Fibroblast of skin of left biceps (primary cell): ENCODE measurements around the gene DOCK9.
"Not testable (repeated sequence)": the region's sequence is repeated elsewhere in the genome, so short reads cannot be mapped to it uniquely, and the experiment has no call there.

ENCODE experiments used
- DNase-seq, 2 experiments: peaks; one replicate each; pipeline ENCODE4 v3.0.0-alpha.2; 2013; ENCODE audit warnings: low read depth in 2 of 2

Gene DOCK9

DNA sequence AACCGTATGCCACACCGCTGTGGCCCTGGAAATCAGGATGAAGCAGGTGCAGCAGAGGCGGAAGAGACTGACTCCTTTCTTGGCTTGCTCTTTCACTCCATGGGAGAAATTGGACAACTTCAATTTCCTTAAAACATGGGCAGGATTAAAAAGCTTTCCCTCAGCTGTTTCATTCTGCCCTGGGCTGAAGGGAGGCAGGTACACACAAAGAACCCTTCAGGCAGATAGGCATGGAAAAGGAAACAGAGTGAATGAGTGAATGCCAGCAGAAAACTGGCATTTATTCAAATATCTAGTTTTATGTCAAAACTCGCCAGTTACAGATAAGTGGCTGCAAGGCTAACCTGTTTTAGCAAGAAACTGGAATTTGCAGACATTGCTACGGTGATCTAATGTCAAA, 154.4 kb downstream of the DOCK9 start:
- no peak for DNase-seq

DNA sequence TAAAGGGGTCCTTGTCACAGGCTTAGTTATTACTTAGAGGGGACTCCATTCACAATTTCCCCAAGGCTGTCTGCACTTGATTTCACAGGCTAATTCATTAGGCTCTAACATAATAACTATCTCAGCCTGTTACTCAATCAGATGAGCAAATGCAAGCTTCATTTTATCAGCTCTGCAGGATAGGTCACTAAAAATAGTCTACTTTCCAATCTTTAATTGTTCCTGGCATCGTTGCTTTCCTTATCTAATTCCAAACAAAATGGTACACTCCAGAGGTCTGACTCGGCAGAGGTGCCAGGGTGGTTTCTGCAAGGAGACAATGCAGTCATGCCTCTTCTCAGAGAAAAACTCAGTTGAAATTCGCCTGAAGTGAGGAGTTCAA, 155.6 kb downstream of the DOCK9 start:
- DNase-seq, result no peak

DNA sequence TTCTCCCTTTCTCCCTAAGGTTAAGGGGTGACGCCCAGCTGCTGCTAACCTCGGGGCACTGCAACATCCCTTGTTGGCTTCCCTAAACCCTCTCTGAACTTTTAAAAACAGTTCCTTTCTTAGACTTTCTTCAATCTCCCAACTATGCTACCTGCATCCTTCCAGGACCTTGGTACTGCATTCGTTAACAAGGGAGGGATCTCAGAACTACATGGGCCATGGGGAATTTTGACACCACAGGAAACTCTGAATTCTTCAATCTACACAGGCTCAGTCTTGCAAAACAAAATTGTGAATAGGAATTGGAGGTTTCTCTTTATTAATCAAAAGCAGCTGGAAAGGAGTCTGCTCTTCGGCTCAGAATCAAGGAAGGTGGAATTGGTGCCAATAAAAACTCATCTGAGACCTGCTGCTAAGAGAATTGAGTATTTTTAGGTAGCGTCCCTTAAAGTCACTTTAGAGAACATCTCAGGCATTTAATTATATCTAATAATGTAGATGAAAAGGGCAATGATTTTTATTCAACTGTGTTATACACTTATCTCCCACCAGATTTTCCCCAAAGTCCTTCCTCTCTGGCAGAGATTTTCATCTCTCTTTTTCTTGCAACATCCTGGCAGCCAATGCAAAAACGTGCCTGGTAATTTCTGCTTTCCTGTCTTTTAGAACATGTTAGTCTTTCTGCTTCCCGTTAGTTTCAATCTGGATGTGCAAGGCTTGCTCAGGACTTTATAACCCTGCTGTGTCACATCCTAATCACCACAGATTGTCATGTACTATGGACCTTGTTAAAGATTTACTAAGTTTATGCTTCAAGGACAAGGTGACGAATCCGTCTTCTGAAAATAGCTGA, 156.3 kb downstream of the DOCK9 start:
- peak; percentile 79 to 81 for DNase-seq

DNA sequence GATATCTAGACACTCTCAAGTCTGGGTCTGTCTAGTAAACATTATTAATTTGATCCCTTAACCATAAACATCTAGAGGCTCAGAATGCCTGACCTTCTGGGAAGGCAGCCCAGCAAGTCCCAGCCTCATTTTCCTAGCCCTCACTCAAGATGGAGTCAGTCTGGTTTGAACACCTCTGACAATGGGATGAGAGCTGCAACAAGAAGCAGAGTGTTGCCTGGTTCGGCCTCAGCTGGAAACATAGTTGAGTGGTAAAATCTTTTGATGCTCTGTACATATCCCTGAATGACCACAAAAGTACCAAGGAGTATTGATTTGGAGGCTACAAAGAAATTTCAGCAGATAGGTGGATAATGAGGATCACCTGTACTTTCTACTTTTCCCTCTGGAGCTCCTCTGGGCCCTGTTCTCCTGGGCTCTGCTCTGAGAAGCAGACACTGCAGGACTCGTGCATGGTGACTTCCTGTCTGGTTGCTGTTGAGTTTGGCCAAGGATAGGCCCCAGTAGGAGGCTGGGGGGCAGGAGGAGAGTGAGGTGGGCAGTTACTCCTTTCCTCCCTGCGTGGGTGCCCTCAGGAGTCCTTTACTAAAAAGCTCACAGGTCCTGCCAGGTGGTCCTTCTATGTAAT, 157.0 kb downstream of the DOCK9 start:
- no peak for DNase-seq

DNA sequence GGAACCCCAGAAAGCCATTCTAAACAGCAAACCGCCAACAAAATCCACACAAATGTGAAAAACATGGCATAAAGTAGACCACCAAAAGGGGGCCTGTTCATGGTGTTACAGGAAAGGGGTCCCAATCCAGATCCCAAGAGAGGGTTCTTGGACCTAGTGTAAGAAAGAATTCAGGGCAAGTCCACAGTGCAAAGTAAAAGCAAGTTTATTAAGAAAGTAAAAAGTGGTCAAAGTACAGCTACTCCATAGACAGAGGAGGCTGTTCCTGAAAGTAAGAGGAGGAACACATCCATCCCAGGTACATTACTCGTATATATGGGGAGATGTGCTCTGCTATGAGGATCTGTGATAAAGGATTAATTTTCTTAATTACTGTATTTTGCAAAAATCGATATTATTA, 157.6 kb downstream of the DOCK9 start:
- no peak for DNase-seq

DNA sequence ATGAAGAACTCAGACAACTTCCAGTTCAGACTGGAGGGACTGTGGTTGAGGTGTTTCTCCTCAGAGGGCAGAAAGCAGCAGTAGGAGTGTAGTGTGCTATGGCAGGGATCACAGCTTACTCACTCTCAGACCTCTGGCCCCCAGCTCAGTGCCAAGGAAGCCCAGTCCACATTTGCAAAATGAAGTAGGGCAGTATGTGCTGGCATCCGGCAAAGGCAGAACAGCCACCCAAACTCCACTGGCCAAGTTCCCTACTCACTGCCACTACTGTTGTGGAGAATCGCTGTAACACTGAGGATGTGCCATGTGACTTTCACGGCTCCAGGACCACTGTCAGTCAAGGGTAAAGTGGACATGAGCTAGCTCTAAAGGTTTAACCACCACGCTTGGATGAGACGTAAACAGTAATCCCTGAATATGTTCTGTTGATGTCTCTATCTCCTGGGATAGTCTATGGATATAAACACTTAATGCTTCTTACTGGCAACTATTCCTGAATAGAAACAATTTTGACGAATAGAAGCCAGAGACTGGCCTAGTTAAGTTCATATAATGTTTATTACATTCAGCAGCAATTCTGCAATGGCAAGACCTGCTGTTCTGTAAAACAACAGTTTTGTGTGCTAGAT, 158.4 kb downstream of the DOCK9 start:
- DNase-seq, result no peak

DNA sequence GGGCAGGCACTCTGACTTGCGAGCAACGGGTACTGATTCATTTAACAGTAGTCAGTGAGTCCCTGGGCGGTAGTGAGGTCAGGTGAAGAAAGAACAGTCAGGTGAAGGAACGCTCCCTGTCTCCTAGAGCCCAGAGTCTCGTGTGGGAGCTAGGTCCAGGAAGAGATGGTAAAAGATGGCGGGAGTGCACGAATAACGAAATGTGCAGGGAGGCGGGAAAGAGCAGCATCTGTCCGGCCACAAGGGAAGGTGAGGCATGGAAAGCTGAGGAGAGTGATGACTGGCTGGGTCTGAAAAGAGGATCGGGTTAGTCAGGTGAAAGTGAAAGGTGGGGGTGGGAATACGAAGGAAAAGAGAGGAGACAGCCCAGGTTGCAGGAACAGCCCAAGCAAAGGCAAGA, 161.5 kb downstream of the DOCK9 start:
- DNase-seq, result no peak

DNA sequence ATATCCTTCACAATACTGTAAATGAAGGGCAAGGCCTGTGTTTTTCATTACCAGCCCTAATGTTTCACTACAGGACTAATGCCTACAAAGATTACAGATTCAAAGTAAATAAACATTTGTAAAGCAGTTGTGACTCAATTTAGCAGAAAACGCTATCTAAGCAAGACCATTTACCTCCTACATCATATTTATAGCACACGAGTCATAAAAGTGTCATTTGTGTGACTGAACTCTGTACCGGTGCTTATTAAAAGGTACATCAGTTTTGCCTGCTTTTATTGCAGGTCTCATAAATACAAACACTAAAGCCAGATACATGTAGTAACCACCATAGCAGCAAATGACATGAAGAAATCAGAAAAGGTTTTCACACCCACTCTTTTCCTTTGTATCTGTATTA, 163.9 kb downstream of the DOCK9 start:
- no peak for DNase-seq

DNA sequence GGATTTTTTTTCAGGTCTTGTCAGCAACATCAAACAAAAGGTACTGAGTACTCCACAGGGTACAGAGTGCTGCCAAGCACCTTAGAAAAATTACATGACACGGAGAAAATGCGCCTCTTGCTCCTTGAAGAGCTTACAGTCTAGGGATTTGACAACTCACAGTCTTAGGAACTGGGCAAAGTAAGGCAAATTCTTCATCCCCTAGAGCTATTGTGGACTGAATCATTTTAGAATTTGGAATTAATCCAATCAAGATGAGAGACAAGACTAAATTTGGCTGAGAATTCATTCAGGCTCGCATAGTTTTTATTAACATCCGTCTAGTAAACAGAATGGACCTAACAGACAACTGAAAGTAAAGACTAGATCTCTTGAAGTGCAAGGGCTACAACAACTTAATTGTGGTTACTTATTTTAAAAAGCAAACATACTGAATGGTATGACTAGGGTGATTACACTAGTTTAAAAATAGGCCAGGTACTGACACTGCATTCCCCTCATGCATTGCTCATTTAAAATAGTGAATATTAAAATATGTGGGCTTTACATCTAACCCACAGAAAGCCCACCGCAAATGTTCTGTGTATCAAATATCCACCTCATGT, 165.6 kb downstream of the DOCK9 start:
- not testable (repeated sequence) for DNase-seq

DNA sequence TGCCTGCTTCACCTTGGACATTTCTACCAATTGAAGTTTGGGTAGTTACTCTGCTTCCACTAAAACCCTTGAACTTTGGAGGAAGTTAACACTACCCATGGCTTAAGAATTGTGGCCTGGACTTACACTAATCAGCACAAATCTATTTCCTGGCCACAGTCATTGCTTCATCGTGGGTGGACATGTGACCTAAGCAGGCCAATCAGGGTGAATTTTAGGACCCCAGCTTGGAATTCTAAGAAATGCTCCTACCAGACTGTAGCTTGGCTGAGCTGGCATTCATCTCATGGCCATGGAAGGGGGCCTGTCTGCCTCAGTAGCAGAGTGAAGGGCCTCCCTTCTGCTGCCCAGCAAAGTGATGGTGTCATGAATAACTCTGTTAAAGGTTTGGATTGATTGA, 167.1 kb downstream of the DOCK9 start:
- DNase-seq, result no peak

DNA sequence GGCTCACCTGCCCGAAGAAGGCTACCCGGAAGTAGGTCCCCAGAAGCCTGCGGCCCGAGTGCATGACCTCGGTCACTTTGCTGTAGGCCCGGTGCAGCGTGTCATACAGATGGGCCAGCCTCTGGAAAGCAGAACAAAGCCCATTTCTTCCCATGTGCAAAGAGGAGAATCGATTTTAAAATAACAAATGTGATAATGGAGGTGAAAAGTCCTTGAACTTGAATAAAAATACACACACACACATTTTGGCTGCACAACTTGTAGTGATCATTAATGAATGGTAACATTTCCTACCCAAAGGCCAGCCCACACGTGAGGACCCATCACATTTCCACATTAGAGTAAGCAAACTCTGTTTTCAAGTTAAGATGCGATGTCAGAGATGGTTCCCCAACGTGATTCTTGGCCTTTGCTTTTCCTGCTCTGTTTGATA, 168.5 kb downstream of the DOCK9 start:
- no peak for DNase-seq

DNA sequence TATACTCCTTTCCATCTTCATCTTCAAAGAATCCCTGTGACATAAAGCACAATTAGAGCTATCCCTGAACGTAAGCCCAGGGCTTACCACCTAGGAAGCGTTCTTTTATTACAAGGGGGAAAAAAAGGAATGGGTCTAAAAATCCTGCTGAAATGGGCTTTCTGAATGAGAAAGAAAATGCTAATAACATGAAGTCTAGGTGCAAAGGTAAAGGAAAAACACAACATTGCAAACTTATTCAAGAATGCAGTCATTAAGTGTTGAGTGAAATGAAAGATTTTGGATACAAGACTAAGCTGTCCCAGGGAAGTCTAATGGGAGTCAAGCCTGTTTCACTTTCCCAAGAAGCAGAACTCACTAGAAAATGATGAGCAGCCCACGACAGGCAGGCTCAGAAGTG, 170.1 kb downstream of the DOCK9 start:
- no peak for DNase-seq

DNA sequence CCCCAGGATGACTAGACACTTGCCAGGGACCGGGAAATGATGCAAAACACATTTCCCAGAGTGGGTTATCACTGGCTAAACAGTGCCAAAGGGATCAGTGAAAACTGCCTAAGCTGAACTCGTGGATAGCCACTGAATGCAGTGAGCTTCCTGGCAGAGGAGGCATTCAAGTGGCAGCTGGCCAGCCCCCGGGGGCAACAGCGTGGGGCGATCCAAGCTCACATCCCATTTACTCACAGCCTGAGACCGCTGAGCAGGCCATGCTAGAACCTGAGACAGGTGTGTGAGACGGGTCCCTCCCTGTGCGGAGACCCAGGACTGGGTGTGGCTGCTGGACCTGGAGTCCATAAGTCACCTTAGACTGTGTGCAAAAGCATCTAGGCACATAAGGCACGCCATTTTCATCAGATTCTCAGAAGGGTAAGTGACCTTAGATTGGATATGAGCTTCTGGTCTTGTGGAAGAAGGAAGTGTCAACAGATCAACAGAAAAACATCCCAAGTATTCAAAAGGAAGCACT, 173.5 kb downstream of the DOCK9 start:
- DNase-seq, result no peak

DNA sequence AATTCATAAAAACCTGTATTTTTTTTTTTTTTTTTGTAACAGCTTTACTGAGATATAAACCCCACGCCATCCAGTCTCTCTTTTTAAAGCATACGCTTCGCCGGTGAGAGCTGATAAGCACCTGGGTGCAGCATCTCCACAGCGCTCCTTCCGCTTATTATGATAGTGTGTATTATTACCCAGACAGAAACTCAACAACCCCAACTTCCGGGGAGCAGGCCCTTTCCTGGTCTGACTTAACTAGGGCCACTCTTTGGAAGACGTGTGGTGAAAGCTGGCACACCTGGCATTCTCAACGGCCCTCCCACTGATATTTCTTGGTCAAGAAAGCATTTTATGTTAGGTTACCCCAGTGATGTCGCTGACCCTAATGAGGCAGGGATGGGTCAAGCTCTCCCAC, 173.9 kb downstream of the DOCK9 start:
- DNase-seq, result no peak

DNA sequence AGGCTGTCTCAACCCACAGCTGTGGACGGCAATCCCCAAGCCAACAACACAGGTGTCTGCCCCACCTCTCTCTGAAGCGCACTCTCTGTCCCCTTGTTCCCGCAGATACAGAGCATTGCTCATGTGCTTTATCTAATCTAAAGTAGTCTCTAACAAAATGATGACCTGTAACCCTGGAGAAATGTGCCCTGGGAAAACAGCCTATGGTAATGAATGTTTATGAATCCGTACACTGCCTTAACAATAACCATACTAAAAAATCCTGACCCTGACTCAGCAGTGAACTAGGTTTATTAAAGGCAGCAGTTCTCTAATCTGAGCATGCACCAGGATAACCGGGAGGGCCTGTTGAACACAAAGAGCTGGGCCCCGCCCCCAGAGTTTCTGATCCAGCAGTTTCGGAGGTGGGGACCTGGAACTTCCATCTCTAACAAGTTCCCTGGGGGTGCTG, 174.7 kb downstream of the DOCK9 start:
- DNase-seq, result no peak

DNA sequence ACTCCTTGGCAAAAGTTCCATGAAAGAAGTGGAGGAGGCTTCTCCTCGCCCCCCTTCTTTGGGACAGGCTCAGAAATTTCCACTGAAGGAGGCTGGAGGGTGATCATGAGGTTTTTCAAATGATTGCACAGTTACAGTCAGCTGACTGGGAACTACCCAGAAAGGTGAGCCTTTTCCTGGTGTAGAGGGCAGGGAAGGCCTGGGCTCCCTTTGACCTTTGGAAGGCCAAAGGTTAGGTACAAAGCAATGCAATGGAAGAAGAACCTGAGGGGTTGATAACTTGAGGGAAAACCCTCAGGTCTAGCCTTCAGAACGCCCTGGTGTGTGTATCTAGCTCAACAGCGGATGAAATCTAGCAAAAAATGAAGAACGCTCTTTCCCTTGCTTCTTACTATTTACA, 175.3 kb downstream of the DOCK9 start:
- no peak for DNase-seq

DNA sequence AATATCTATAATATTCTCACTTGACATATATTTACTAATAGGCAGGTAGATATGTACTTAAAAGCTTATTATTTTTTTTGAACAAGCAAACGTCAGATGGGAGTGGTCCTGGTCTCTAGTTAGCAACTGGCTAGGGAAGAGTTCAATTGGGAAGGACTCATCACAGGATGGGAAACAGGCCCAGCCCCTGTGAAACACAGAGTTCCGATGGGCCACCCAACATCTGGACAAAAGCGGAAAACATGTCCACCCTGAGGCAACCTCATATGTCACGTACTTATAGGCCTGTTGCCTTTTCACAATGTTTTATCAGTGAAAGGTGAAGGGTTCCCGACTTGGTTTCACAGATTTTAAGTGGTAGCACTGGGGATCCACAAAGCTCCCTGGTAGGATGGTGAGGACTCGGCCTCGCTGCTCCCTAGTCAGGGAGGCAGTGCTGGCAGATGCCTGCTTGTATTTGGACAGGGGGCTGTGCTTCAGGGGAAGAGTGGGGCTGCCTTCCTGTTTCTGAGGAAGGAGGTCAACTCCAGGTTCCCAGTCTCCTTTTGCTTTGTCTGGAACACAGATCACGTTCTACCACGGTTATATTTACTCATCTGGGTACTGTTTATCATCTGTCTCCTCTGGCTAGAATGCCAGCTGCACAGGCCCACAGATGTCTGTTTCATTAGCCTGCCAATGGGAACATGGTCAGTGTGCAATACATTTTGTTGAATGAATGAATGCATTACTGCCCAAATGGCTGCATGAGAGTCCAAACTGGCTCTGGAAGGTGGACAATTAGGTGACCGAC, 176.0 kb downstream of the DOCK9 start:
- DNase-seq, result no peak

DNA sequence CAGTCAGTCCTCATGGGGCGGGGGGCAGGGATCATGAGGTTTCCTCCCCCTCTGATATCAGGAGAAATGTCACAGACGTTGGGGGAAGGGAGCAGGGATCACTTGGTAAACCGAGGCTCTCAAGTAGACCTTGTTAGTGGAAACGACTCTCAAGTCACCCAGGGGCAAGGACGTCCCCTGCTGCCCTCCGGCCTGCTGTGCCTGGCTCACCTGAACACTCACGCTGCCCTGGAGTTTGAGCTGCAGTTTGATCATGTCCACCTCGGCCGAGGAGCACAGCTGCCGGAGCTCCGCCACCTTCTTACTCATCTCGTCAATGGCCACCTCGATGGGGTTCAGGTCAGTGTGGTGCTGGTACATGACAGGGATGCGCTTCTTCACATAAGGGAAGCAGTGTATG, 177.8 kb downstream of the DOCK9 start:
- DNase-seq, result no peak

DNA sequence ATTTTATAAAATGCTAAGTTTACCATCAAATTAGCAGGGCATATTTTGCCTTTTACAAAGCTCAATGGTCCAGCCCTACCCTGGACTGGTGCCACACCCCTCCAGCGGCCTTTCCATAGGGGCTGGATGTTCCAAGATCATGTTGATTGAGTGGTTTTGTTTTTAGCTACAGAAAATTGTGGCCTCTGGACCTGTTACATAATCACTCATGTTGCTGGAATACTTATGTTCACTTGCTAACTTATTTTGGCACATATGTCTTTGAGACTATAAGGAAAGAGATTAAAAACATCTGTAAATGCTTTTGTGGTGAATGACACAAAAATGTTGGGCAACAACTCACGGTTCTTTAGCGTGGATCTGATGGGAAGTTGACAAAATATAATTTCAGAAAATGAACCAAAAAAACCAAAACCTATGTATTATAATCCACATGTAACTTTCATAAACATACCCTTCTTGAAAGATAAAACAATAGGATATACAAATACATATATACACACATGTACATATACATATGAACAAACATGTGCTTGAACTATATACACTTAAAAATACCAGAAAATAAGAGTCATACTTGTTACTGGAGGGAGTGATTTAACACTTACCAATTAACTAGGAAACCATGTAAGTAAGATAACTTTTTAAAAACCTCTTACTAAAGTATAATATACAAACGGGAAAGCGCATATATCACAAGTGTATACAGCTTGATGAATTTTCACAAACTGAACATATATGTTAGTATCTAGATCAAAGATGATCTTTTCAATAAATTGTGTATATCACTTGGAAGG, 178.8 kb downstream of the DOCK9 start:
- DNase-seq, result peak; percentile 87 to 92

DNA sequence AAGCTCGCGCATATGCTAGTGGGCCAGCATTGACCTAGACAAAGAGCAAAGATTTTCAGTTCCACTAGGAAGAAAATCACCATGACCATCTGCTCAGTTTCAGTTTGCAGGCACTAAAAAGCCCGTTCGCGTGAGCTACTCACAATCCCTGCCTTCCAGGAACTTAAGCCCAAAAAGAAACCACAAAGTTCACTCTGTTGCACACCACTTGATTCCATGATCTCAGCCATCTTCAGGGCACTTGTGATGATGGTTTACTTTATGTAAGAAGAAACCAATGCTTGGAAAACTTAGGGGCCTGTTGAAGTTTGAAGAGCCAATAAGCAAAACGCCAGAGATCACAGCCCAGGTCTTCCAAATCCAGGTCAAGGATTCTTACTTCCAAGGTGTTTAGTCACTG, 180.4 kb downstream of the DOCK9 start:
- DNase-seq, result no peak

DNA sequence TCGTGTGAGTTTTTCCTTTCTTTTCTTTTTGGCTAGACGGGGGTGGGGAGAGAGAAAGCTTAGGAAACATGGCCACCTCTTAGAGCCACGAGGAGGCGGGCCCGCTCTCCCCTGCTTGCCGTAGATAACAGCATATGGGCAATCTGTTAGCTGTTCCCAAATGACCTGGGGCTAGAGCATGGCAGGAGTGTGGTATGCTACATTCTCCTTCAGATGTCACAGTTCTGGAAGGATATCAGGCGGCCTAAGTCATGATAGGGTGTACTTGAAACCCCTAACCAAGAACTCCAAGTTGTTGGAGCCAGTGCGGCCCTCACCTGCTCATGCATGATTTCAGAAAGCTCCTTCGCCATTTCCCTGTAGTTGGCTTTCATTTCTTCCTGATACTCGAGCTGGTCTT, 181.1 kb downstream of the DOCK9 start:
- DNase-seq, result no peak
